AG09309 (cell line): Measurements from ENCODE around the gene ADAMTS8.

Experiments used
- DNase-seq: peaks from one replicate; pipeline ENCODE4 v3.0.0-alpha.2; 2010; ENCODE audit warnings: low read depth
- H3K4me3 ChIP-seq: 2 replicates; pipeline ENCODE4 v1.5.1; 2011; ENCODE audit warnings: mild to moderate bottlenecking, low read depth, low read length, moderate library complexity; ENCODE audit not compliant: control insufficient read depth
- TF ChIP-seq, protein P1 (sequence below): IDR thresholded peaks from 2 replicates; pipeline ENCODE4 v1.5.1; 2011; ENCODE audit warnings: mild to moderate bottlenecking, low read depth, low read length, inconsistent platforms; ENCODE audit not compliant: insufficient read depth, control insufficient read depth; ENCODE audit errors: missing control alignments

ADAMTS8 gene

DNA sequence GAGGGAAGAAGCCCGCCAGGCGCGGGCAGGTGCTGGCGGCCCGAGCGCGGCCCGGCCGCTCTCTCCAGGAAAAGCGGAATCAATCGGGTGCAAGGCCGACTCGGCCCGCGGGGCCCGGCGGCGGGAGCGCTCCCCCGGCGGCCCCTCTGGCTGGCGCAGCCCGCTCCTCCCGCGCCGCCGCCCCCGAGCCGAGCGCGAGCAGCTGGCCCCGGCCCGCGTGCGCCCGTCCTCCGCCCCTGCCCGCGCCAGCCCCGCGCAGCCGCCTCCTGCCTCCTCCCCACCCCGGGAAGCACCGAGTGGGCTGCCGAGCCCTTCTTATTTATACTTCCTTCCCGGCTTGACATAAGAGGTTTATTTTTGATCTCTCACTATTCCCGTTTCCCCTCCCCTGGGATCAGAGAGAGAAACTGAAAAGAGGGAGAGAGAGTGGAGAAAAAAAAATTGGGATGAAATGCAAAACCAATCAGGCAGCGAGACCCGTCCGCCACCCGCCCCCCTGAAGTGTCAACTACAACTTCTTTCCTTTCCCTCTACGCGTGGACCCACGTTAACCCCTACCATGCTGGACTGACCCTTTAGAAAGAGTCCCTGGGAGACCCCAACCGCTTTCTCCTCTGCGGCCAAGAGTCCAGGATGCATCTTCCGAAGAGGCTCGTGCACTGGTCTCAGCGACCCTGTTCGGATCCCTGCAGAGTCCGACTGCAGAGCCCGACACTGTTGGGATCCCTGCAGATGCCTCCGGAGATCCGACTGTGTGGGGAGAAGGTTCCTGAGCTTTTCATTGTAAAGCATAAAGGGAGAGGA, at the start of gene ADAMTS8:
Gene ADAMTS8, minus strand, starts transcription at position 294 of the 804 bp plus-strand sequence. CDS start 323 bp downstream, outside the sequence.
- H3K4me3 ChIP-seq = no peak within 1 kb of the TSS; the same call in 1 of the 2 replicates
- TF ChIP-seq, protein P1, sequence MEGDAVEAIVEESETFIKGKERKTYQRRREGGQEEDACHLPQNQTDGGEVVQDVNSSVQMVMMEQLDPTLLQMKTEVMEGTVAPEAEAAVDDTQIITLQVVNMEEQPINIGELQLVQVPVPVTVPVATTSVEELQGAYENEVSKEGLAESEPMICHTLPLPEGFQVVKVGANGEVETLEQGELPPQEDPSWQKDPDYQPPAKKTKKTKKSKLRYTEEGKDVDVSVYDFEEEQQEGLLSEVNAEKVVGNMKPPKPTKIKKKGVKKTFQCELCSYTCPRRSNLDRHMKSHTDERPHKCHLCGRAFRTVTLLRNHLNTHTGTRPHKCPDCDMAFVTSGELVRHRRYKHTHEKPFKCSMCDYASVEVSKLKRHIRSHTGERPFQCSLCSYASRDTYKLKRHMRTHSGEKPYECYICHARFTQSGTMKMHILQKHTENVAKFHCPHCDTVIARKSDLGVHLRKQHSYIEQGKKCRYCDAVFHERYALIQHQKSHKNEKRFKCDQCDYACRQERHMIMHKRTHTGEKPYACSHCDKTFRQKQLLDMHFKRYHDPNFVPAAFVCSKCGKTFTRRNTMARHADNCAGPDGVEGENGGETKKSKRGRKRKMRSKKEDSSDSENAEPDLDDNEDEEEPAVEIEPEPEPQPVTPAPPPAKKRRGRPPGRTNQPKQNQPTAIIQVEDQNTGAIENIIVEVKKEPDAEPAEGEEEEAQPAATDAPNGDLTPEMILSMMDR = no peak
- DNase-seq = no peak

- H3K4me3 ChIP-seq = no peak overlapping the region
- TF ChIP-seq, protein P1 = no peak
- no peak for DNase-seq
Observed at GRCh38 chr11:130477586-130478203, 49.3 kb upstream of the ADAMTS8 start.

- H3K4me3 ChIP-seq = no peak overlapping the region
- TF ChIP-seq, protein P1 = no peak
- DNase-seq = no peak
Observed at GRCh38 chr11:130476922-130477491, 48.6 kb upstream of the ADAMTS8 start.

DNA sequence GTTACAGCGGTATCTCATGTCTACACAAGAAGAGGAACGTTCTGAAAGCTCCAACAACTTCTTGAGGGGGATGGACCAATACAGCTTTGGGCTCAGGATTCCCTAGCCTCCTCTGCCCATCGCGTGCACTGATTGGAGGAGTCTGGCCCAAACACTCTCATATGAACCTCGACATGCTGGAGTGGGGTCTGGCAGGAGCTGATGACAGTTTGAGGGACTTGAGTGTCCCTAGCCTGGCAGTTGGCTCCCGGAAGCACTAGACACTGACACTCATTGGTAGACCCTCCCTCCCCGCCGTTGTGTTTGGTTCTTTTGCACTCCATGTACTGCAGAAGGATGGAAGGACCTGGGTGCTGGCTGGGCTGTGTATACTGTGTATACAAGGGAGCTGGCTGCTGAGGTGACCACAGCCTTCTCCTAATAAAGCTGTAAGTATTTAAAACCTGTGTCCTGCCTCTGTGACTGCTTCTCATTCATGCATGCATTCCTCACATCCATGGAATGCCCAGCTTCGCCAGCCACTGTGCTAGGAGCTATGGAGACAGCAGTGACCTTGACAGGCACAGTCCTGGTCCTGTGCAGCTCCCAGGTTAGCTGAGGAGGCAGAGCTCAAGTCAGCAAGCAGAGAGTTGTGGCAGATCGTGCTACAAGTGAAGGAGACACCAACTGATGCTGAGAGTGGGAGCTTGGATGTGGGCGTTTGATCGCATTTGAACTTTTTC, 48.0 kb upstream of the ADAMTS8 start:
- no peak overlapping the region for H3K4me3 ChIP-seq
- TF ChIP-seq, protein P1 = no peak
- DNase-seq = no peak

DNA sequence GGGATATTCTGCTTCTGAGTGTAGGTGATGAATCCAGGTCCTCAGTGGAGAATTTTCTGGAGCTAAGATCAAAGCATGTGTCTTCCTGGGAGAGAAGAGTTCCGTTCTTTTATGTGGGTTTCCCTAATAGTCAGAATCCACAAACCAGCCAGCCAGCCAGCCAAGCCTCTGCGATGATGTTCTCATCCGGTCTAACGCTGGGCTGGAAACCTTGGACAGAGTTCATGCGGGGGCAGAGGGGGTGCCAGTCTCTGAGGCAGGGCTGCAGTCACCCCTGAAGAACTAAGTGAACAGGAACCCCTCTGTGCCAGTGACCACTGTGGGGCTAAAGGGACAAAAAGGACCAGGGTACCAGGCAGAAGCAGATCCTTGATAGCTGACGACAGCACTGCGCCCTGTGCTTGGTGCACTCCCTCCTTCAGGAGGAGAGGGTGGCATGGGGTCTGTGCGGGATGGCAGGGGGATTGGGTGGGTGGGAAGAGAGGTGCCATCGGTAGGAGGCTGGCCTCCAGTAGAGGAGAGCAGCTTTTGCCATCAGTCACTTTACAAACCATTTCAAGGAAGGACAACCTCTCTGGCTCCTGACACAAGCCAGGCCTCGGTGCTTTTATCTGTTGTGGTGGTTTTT, 47.1 kb upstream of the ADAMTS8 start:
- TF ChIP-seq, protein P1 = no peak
- H3K4me3 ChIP-seq = no peak overlapping the region
- DNase-seq = no peak
